Prostate gland (tissue), 2 donors: ENCODE measurements around the gene OTOG. TPM values are rescaled to one million over a fixed set of nuclear protein-coding genes. Genes with fewer than 3 reads are reported as not detected.

ENCODE experiments used
- DNase-seq: peaks from one replicate; pipeline ENCODE4 v3.0.0-alpha.2; 2019; ENCODE audit warnings: low spot score
- H3K27ac ChIP-seq, 2 donors: fragments of 200-600 bp; sonication (generic); 2 replicates each; pipeline ENCODE4 v1.5.1; 2017 to 2019
- H3K27me3 ChIP-seq: fragments of 200-600 bp; sonication (generic); replicated peaks from 2 replicates; pipeline ENCODE4 v1.5.1; 2019; ENCODE audit not compliant: insufficient read depth
- H3K36me3 ChIP-seq, 2 donors: fragments of 200-600 bp; sonication (generic); 1 replicate in 1 of 2; 2 replicates in 1 of 2; pipeline versions ENCODE4 v1.5.1 to v1.8.1; 2017 to 2019
- H3K4me1 ChIP-seq: fragments of 200-600 bp; sonication (generic); replicated peaks from 2 replicates; pipeline ENCODE4 v1.5.1; 2019
- H3K4me3 ChIP-seq, 2 donors: fragments of 200-600 bp; sonication (generic); 2 replicates each; pipeline ENCODE4 v1.5.1; 2017 to 2019
- H3K9me3 ChIP-seq: fragments of 200-600 bp; sonication (generic); 2 replicates; pipeline ENCODE4 v1.5.1; 2017
- POLR2A ChIP-seq: fragments of 450-650 bp; IDR thresholded peaks from one replicate; pipeline ENCODE4 v1.6.1; 2016; ENCODE audit warnings: antibody characterized with exemption, mild to moderate bottlenecking
- POLR2AphosphoS5 ChIP-seq: sonication (generic); formaldehyde crosslinking; IDR thresholded peaks from one replicate; pipeline ENCODE4 v1.6.1; 2017; ENCODE audit warnings: antibody characterized with exemption
- WGBS: methylation state at CpG from one replicate; pipeline ENCODE4 v1.1.5; 2018; 5-methylcytosine and 5-hydroxymethylcytosine counted together
- intact Hi-C: fragments of 100-400 bp; cut with DNase I; formaldehyde crosslinking; loops from one replicate; pipeline ENCODE4 v1.14.2; 2022
- total RNA-seq, 2 donors: library from RNA; depleted of rRNA; stranded (reverse); fragments of >200 nt; gene quantifications; one replicate each; pipeline ENCODE4 v1.1.0, GENCODE V29; 2016
- TF ChIP-seq, protein P1 (sequence below), 4 experiments: fragments of 200-600 bp in 2 of 4; fragments of 450-650 bp in 2 of 4; sonication (generic) in 2 of 4; IDR thresholded peaks; 1 replicate in 3 of 4; 2 replicates in 1 of 4; pipeline ENCODE4 v1.5.1; 2016 to 2019; ENCODE audit warnings: antibody characterized with exemption in 4 of 4, mild to moderate bottlenecking in 2 of 4, moderate library complexity in 2 of 4

OTOG gene
- total RNA-seq, 2 donors from 2014 or later, result 0.34 TPM; not detected in 1

DNA sequence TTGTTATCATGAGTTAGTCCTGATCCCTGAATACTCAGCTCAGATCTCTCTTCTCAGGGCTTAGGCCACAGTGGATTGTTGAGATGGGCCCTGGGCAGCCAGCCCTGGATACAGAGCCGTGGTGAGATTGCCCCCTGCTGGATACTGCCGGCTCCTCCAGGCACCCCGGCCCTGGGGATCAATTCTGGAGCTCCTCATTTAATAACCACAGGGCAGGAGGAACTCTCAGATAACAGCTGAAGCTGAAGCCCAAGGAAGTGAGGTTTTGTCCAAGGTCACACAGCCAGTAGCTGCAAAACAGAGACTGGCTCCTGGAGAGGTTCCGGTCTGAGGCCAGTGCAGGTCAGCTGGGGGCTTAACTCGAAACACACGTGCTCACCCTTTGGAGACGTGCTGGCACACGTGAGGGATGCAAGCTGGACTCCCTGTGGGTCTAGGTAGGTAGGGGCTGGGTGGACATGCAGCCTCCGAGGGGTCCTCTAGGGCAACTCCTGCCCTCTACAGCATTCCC lies 18.8 kb upstream of the OTOG start:
- Histone ChIP-seq H3K27me3 (no peaks in the 10 kb centered on the region), H3K4me3 (no peak overlapping the region), H3K4me1 (no peaks in the 10 kb centered on the region), H3K36me3 (no peaks in the 10 kb centered on the region), H3K9me3 (no peaks in the 10 kb centered on the region), H3K27ac (no peak overlapping the region)
- TF ChIP-seq, protein P1, sequence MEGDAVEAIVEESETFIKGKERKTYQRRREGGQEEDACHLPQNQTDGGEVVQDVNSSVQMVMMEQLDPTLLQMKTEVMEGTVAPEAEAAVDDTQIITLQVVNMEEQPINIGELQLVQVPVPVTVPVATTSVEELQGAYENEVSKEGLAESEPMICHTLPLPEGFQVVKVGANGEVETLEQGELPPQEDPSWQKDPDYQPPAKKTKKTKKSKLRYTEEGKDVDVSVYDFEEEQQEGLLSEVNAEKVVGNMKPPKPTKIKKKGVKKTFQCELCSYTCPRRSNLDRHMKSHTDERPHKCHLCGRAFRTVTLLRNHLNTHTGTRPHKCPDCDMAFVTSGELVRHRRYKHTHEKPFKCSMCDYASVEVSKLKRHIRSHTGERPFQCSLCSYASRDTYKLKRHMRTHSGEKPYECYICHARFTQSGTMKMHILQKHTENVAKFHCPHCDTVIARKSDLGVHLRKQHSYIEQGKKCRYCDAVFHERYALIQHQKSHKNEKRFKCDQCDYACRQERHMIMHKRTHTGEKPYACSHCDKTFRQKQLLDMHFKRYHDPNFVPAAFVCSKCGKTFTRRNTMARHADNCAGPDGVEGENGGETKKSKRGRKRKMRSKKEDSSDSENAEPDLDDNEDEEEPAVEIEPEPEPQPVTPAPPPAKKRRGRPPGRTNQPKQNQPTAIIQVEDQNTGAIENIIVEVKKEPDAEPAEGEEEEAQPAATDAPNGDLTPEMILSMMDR (IDR thresholded peaks at IDR 0.05), result peak in 2 of 4 experiments; percentile 24 to 43
- TF ChIP-seq POLR2A, result no peak
- DNase-seq, result no peak
- intact Hi-C loops, result no loop called here
- 62% methylated on average over 9 of the region's 9 CpGs for WGBS

DNA sequence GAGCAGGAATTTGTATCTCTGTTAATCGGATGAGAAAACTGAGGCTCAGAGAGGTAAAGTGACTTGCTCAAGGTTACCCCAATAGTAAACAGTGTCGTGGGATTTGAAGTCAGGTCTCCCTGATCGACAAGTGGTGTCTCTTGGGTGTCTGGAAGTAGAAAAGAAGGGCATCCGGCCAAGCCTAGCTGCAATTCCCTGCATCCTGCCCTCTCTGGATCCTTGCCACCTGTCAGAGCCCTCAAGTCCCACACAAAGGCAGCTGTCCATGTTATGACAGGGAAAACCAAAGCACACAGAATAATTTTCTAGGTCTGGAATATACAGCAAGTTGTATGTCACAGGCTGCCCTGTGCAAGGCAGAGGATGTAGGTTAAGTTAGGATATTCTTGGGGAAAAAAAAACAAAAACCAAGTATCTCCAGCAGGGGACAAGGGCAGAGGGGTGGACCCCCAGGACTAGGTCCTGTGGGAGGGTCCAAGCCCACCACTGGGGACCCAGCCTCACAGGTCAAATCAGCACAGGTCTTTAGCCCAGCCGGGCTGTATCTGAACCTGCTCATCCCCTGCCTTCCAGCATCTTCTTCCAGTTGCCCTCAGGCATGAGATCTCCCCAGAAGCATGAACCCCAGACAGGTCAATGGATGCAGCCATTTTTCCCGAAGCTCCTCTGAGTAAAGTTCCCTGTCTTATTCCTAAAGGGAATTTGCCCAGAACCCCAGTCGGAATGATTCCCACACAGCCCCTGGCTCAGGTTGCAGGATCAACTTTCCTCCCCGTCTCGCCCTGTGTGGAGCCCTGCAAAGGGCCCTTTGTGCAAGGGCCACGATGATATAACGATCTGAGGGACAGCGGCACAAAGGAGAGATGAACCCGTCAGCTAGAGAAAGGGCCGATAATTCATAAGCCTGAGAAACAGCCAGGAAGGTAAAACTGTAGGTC lies 17.9 kb upstream of the OTOG start:
- TF ChIP-seq POLR2A (no peak), POLR2AphosphoS5 (no peak)
- TF ChIP-seq, protein P1 (IDR thresholded peaks at IDR 0.05), result no peak
- WGBS, result 59% methylated on average over 14 of the region's 14 CpGs

DNA sequence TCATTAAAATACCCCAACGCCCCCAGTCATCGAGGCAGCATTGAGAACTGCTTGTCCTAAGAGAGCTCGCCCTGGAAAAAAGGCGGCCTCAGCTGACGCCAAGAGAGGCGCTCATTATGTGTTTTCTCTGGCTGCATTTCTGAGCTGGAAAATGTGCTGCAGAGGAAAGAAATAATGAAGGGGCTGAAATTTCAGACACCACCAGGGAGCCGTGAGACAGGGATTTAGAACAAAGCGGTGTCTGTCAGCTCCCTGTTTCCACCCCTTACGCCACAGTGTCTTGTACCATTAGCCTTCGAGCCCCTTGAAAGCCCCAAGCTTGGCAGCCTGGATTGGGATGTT lies 17.2 kb upstream of the OTOG start:
- Histone ChIP-seq H3K4me3 (no peak overlapping the region), H3K27me3 (no peaks in the 10 kb centered on the region), H3K4me1 (no peaks in the 10 kb centered on the region), H3K27ac (no peak overlapping the region), H3K36me3 (no peaks in the 10 kb centered on the region), H3K9me3 (no peaks in the 10 kb centered on the region)
- 50% methylated on average over 10 of the region's 10 CpGs for WGBS
- intact Hi-C loops, result no loop called here
- TF ChIP-seq, protein P1 (IDR thresholded peaks at IDR 0.05), result no peak
- no peak for TF ChIP-seq POLR2AphosphoS5
- TF ChIP-seq POLR2A, result no peak
- no peak for DNase-seq

More for the DNA sequence above, 17.9 kb upstream of the OTOG start:
- no peak overlapping the region for H3K4me3 ChIP-seq
- intact Hi-C loops, result no loop called here
- H3K4me1 ChIP-seq, result no peaks in the 10 kb centered on the region
- no peaks in the 10 kb centered on the region for H3K27me3 ChIP-seq
- no peaks in the 10 kb centered on the region for H3K9me3 ChIP-seq
- no peak overlapping the region for H3K27ac ChIP-seq
- no peaks in the 10 kb centered on the region for H3K36me3 ChIP-seq
- no peak for DNase-seq

DNA sequence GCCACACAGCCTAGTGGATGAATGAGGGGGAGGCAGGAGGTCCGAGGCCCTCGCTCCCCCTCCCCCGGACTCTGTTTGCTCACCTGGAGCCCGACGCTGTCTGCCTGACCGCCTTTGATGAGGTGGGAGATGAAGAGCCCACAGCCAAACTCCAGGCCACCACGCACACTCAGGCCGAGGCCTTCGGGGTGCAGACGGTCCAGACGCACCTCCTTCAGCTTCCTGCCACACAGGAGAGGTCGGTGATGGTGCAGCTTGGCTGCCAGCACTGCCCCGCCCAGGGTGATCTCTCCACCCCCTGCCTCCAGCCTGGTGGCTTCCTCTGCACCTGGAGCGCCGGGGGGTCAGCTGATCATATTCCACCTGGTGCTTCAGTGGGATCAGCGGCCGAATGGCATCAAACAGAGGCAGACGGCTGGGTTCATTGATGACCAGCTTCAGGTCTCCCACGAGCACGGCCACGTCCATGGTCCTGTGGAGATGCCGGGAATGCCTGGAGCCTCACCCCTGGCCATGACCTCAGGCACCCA lies 15.9 kb upstream of the OTOG start:
- DNase-seq, result no peak
- H3K4me3 ChIP-seq, result no peak overlapping the region
- TF ChIP-seq POLR2A, result no peak
- H3K27me3 ChIP-seq, result no peaks in the 10 kb centered on the region
- H3K27ac ChIP-seq, result no peak overlapping the region
- no peaks in the 10 kb centered on the region for H3K36me3 ChIP-seq
- 70% methylated on average over 21 of the region's 22 CpGs for WGBS
- H3K9me3 ChIP-seq, result no peaks in the 10 kb centered on the region
- intact Hi-C loops, result no loop called here
- no peaks in the 10 kb centered on the region for H3K4me1 ChIP-seq

DNA sequence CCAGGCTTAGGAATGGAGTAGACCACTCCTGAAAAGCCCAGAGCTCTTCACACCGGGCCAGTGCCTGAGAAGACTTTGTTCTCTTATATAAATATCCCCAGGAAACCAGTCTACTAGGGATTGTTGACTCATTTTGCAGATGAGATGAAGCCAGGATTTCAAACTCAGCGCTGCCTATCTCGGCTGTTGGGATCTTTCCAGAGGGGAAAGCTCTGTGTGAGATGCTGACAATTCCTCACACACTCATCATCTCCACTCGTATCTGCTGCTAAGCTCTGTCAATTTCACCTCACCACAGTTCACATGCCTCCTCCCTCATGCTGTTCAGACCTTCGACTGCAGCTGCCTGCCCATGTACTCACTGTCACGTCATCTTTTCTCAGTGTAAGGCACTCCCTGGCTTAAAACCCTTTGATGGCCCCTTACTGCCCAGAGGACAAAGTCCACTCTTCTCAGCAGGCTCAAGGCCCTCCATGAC lies 15.4 kb upstream of the OTOG start:
- no peaks in the 10 kb centered on the region for H3K9me3 ChIP-seq
- no peaks in the 10 kb centered on the region for H3K27me3 ChIP-seq
- no peak overlapping the region for H3K4me3 ChIP-seq
- TF ChIP-seq, protein P1 (IDR thresholded peaks at IDR 0.05), result no peak
- TF ChIP-seq POLR2AphosphoS5 (no peak), POLR2A (no peak)
- WGBS, result 31% methylated on average over 6 of the region's 6 CpGs
- no peaks in the 10 kb centered on the region for H3K4me1 ChIP-seq
- H3K27ac ChIP-seq, result no peak overlapping the region
- no peak for DNase-seq
- intact Hi-C loops, result no loop called here
- no peaks in the 10 kb centered on the region for H3K36me3 ChIP-seq
